SK-N-MC (cell line): ENCODE data around the gene UBD.

ENCODE experiments used
- DNase-seq: peaks from one replicate; pipeline ENCODE4 v3.0.0-alpha.2; 2011; ENCODE audit warnings: low read depth, low spot score
- H3K27ac ChIP-seq: fragments of 200-600 bp; sonication (generic); 2 replicates; pipeline ENCODE4 v1.5.1; 2016; ENCODE audit warnings: mixed run types
- H3K36me3 ChIP-seq: fragments of 200-600 bp; sonication (generic); 2 replicates; pipeline ENCODE4 v1.6.1; 2017; ENCODE audit warnings: antibody characterized with exemption, low read length, mixed read lengths; ENCODE audit not compliant: insufficient read depth
- H3K4me3 ChIP-seq: fragments of 200-600 bp; sonication (generic); 2 replicates; pipeline ENCODE4 v1.5.1; 2016
- H3K9ac ChIP-seq: fragments of 200-600 bp; sonication (generic); 2 replicates; pipeline ENCODE4 v1.8.0; 2017; ENCODE audit warnings: mixed run types, mixed read lengths; ENCODE audit not compliant: insufficient read length
- H3K9me3 ChIP-seq: fragments of 200-600 bp; sonication (generic); 2 replicates; pipeline ENCODE4 v1.6.1; 2017; ENCODE audit warnings: low read depth, mild to moderate bottlenecking, antibody characterized with exemption, low read length, moderate library complexity, mixed read lengths
- EZH2 ChIP-seq: fragments of 200-600 bp; sonication (generic); IDR thresholded peaks from one replicate; pipeline ENCODE4 v1.6.1; 2017; ENCODE audit warnings: antibody characterized with exemption
- FOXP2 ChIP-seq: optimal IDR thresholded peaks from 2 replicates; pipeline ENCODE3; 2011; ENCODE audit warnings: mild to moderate bottlenecking, moderate library complexity; ENCODE audit not compliant: insufficient read depth; ENCODE audit errors: extremely low read length, control extremely low read depth
- POLR2AphosphoS5 ChIP-seq: IDR thresholded peaks from 2 replicates; pipeline ENCODE4 v1.6.1; 2012; ENCODE audit warnings: mild to moderate bottlenecking, low read depth, low read length, borderline replicate concordance

UBD gene

GRCh38 chr6:29528988-29529560, 30.5 kb downstream of the UBD start:
- TF ChIP-seq EZH2 (no peak), POLR2AphosphoS5 (no peak), FOXP2 (no peak)
- no peak overlapping the region for H3K4me3 ChIP-seq
- DNase-seq, result no peak
- H3K9ac ChIP-seq, result no peak overlapping the region
- no peaks in the 10 kb centered on the region for H3K9me3 ChIP-seq
- no peaks in the 10 kb centered on the region for H3K36me3 ChIP-seq
- no peak overlapping the region for H3K27ac ChIP-seq

GRCh38 chr6:29528300-29528931, 31.1 kb downstream of the UBD start:
- no peak overlapping the region for H3K9ac ChIP-seq
- no peak for TF ChIP-seq EZH2
- TF ChIP-seq POLR2AphosphoS5, result no peak
- TF ChIP-seq FOXP2, result no peak
- DNase-seq, result no peak
- no peaks in the 10 kb centered on the region for H3K36me3 ChIP-seq
- H3K27ac ChIP-seq, result no peak overlapping the region
- no peaks in the 10 kb centered on the region for H3K9me3 ChIP-seq
- no peak overlapping the region for H3K4me3 ChIP-seq

DNA sequence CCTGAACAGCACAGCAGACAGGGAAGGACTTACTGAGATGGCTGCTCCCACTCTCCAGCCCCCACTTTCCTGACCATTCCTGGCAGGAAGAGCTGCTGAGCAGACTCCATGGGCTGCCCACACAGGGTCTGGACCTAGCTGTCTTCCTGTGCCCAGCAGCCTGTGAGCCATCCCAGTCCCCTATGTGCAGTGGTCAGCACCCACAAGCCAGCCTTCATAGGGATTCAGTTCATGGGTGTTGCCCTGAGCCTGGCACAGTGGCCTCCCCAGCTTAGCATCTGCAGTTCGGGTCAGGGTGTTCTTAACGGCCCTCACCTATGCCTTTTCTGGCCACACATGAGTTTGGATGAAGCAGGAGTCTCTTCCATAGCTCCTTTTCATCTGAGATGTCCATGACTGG, 32.0 kb downstream of the UBD start:
- DNase-seq, result no peak
- H3K9ac ChIP-seq, result no peak overlapping the region
- no peaks in the 10 kb centered on the region for H3K36me3 ChIP-seq
- TF ChIP-seq EZH2, result no peak
- TF ChIP-seq POLR2AphosphoS5, result no peak
- TF ChIP-seq FOXP2, result no peak
- no peak overlapping the region for H3K4me3 ChIP-seq
- no peaks in the 10 kb centered on the region for H3K9me3 ChIP-seq
- no peak overlapping the region for H3K27ac ChIP-seq

DNA sequence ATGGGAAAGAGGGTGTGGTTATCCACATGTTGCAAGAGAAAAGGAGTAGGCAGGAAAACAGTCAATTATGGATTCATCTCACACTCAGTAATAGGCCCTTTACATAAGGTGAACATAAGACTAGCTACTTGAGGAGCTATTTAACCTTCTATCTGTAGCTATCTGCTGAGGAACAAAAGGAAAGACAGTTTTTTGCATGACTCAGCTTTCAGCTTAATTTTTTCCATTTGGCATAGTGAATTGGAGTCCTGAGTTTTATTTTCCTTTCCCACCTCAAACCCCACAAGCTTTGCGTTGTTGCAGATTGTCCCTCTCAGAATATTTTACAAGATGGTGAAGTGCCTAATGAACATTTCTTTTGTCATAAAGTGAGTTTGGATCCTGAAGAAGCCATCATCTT, 32.4 kb downstream of the UBD start:
- Histone ChIP-seq H3K9me3 (no peaks in the 10 kb centered on the region), H3K9ac (no peak overlapping the region), H3K4me3 (no peak overlapping the region), H3K36me3 (no peaks in the 10 kb centered on the region), H3K27ac (no peak overlapping the region)
- TF ChIP-seq POLR2AphosphoS5 (no peak), EZH2 (no peak), FOXP2 (no peak)
- no peak for DNase-seq

DNA sequence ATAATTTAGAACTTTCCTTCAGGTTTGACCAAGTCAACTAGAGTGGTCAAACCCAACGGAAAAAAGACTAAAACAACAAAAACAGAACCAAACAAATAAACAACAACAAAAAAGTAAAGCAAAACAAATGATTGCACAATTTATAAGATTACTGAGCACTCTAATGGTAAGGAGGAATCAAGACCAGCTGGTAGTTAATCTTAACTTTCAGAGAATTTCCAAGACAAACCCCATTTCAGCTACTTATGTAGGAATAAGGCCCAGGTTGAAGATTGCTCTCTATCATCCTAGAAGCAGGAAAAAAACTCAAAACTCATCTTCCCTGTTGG, 34.3 kb downstream of the UBD start:
- Histone ChIP-seq H3K4me3 (no peak overlapping the region), H3K27ac (no peak overlapping the region), H3K36me3 (no peaks in the 10 kb centered on the region), H3K9ac (no peak overlapping the region), H3K9me3 (no peaks in the 10 kb centered on the region)
- TF ChIP-seq EZH2, result no peak
- TF ChIP-seq FOXP2, result no peak
- no peak for TF ChIP-seq POLR2AphosphoS5
- no peak for DNase-seq

GRCh38 chr6:29524444-29525310, 34.9 kb downstream of the UBD start:
- H3K9me3 ChIP-seq, result no peaks in the 10 kb centered on the region
- no peak overlapping the region for H3K9ac ChIP-seq
- TF ChIP-seq FOXP2 (no peak), EZH2 (no peak), POLR2AphosphoS5 (no peak)
- H3K36me3 ChIP-seq, result no peaks in the 10 kb centered on the region
- no peak overlapping the region for H3K27ac ChIP-seq
- H3K4me3 ChIP-seq, result no peak overlapping the region
- DNase-seq, result no peak

DNA sequence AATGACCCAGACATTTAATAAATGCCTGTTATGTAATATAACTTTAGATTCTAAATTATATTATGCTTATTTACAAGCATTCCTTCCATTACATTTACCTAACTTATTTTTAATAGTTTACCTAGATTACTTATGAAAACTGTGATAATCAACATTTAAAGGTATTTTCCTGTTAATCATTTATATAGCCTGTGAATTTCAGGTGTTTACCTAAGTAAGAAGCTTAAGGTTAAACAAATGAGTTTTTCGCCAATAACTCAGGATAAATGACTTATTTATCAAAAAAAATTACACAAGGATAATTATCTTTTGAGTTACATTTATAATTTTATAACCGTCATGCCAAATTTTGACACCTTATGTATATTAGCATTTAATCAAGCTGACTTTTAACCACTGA, 35.5 kb downstream of the UBD start:
- H3K9me3 ChIP-seq, result no peaks in the 10 kb centered on the region
- DNase-seq, result no peak
- H3K27ac ChIP-seq, result no peak overlapping the region
- no peaks in the 10 kb centered on the region for H3K36me3 ChIP-seq
- H3K9ac ChIP-seq, result no peak overlapping the region
- no peak for TF ChIP-seq POLR2AphosphoS5
- no peak for TF ChIP-seq FOXP2
- no peak for TF ChIP-seq EZH2
- no peak overlapping the region for H3K4me3 ChIP-seq

GRCh38 chr6:29522227-29522626, 37.3 kb downstream of the UBD start:
- H3K9ac ChIP-seq, result no peak overlapping the region
- no peaks in the 10 kb centered on the region for H3K36me3 ChIP-seq
- no peak for TF ChIP-seq POLR2AphosphoS5
- TF ChIP-seq FOXP2, result no peak
- no peak for TF ChIP-seq EZH2
- no peak overlapping the region for H3K27ac ChIP-seq
- H3K9me3 ChIP-seq, result no peaks in the 10 kb centered on the region
- no peak for DNase-seq
- no peak overlapping the region for H3K4me3 ChIP-seq
